A673 (cell line): ENCODE data around the gene ZPBP2.

Experiments used
- EZH2 ChIP-seq: fragments of 200-600 bp; sonication (generic); IDR thresholded peaks from 2 replicates; pipeline ENCODE4 v1.6.1; 2017; ENCODE audit warnings: borderline replicate concordance, low read depth, mild to moderate bottlenecking, mixed read lengths, antibody characterized with exemption, low read length; ENCODE audit not compliant: poor library complexity, severe bottlenecking
- TF ChIP-seq, protein P1 (sequence below): fragments of 300-800, 200-600 bp; sonication (generic); conservative IDR thresholded peaks from 2 replicates; pipeline ENCODE4 v1.5.1; 2017; ENCODE audit warnings: low read depth, mild to moderate bottlenecking, antibody characterized with exemption, low read length, moderate library complexity, mixed read lengths

DNA sequence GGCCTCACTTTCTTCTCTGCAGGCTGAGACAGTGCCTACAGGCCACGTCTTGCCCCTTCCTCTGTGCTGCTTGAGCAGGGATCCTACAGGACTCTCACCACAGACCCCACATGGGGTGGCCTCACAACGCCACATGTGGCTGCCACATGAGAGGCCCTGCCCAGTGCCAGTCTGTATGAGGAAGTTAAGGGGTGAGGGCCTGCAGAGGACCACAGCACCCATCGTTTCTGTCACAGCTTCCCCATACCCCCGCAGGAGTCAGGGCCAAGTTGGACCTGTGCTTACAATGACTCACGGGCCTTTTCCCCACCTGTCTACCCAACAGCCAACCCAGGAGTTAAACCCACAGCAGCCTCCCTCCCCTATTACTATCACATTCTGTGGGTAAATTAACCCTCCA, 53.3 kb downstream of the ZPBP2 start:
- TF ChIP-seq, protein P1, sequence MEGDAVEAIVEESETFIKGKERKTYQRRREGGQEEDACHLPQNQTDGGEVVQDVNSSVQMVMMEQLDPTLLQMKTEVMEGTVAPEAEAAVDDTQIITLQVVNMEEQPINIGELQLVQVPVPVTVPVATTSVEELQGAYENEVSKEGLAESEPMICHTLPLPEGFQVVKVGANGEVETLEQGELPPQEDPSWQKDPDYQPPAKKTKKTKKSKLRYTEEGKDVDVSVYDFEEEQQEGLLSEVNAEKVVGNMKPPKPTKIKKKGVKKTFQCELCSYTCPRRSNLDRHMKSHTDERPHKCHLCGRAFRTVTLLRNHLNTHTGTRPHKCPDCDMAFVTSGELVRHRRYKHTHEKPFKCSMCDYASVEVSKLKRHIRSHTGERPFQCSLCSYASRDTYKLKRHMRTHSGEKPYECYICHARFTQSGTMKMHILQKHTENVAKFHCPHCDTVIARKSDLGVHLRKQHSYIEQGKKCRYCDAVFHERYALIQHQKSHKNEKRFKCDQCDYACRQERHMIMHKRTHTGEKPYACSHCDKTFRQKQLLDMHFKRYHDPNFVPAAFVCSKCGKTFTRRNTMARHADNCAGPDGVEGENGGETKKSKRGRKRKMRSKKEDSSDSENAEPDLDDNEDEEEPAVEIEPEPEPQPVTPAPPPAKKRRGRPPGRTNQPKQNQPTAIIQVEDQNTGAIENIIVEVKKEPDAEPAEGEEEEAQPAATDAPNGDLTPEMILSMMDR: no peak
- TF ChIP-seq EZH2: no peak
